Left kidney (tissue), 1 donor: ENCODE results near the gene PRICKLE4. TPM values are rescaled to one million over a fixed set of nuclear protein-coding genes. Genes with fewer than 3 reads are reported as not detected.

Experiments used
- polyA plus RNA-seq: library from polyadenylated mRNA; unstranded; fragments of 120-200 nt; gene quantifications from one replicate; pipeline ENCODE4 v1.2.1, GENCODE V29; 2013; ENCODE audit not compliant: insufficient read length

PRICKLE4 gene
- polyA plus RNA-seq, 1 donor, result 6.8 TPM

Other genes with a start within 250 kb of the PRICKLE4 start
- gene FOXP4, start 234.4 kb upstream of the PRICKLE4 start, polyA plus RNA-seq, result 29.3 TPM
- gene MDFI, start 142.3 kb upstream of the PRICKLE4 start, polyA plus RNA-seq, result 31.4 TPM
- gene TFEB, start 45.2 kb upstream of the PRICKLE4 start, polyA plus RNA-seq, result 7.6 TPM
- not detected for gene PGC, start 33.4 kb upstream of the PRICKLE4 start, polyA plus RNA-seq
- gene FRS3, start 882 bp upstream of the PRICKLE4 start, polyA plus RNA-seq, result 5.0 TPM
- 208 TPM for gene TOMM6, start 6.9 kb downstream of the PRICKLE4 start, polyA plus RNA-seq
- 21.0 TPM for gene USP49, start 114.6 kb downstream of the PRICKLE4 start, polyA plus RNA-seq
- gene MED20, start 140.4 kb downstream of the PRICKLE4 start, polyA plus RNA-seq, result 41.4 TPM
- 26.5 TPM for gene BYSL, start 140.7 kb downstream of the PRICKLE4 start, polyA plus RNA-seq
- gene CCND3, start 161.0 kb downstream of the PRICKLE4 start, polyA plus RNA-seq, result 25.9 TPM